Measurements from ENCODE around the gene FRAT1.

Gene FRAT1

DNA sequence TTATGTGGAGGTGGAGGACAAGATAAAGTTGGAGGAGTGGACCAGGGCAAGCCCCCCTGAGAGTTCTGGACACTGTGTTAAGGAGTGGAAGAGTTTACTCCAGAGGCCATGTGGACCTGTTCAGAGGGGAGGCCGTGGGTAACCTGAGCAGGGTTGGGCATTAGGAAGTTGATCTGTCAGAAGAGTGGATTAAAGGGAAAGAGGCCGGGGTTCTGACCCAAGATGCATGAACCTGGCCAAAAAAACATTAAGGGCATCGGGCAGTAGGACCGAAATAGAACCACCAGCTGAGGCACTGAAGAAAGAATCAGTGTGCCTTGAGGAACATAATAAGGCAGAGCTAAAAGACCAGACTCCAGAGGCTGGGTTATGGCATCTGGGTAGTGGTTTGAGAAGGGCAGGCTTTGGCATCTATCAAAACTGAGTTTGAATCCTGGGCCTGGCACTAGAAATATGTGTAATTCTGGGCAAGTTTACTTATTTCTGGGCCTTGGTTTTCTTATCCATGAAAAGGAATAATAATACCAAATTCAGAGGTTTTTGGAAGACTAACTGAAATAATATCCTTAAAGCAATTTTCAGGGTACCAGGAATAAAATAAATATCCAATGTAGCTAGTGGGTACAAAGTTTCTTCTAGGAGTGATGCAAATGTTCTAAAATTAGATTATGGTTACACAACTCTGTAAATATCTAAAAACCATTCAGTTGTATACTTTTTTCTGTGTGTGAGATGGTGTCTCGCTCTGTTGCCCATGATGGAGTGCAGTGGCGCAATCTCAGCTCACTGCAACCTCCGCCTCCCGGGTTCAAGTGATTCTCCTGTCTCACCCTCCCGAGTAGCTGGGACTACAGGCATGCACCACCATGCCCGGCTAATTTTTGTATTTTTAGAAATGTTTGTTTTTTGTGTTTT is 10.9 kb upstream of the FRAT1 start:
- no peak for DNase-seq

DNA sequence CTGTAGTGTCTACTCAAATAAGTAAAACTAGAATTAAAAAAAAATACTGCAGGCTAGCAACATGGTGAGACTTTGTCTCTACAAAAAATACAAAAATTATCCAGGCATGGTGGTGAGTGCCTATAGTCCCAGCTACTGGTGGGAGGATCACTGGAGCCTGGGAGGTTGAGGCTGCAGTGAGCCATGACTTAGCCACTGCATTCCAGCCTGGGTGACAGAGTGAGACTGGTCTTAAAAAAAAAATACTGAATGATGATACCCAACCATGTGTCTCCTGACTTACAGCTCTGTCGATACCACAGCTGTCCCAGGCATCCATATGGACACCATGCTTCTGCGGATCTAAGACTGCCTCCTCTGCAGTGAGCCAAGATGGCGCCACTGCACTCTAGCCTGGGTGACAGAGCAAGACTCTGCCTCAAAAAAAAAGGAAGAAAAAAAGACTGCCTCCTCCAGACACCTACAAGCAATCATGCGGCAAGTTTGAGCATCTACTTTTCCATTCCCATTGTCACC is 7.9 kb upstream of the FRAT1 start:
- no peak for DNase-seq

DNA sequence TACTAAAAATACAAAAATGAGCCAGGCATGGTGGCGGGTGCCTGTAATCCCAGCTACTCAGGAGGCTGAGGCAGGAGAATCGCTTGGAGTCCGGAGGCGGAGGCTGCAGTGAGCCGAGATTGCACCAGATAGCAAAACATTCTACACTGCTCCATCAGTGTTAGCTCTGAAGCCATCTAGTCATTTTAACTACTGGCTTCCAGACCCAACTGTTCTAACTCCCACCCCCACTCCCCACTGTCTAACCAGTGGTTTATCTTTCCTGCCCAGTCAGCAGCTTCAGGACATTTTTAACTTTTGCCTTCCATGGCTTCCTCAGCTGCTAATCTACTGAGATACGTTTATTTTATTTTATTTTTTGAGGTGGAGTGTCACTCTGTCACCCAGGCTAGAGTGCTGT is 6.2 kb upstream of the FRAT1 start:
- DNase-seq = no peak

DNA sequence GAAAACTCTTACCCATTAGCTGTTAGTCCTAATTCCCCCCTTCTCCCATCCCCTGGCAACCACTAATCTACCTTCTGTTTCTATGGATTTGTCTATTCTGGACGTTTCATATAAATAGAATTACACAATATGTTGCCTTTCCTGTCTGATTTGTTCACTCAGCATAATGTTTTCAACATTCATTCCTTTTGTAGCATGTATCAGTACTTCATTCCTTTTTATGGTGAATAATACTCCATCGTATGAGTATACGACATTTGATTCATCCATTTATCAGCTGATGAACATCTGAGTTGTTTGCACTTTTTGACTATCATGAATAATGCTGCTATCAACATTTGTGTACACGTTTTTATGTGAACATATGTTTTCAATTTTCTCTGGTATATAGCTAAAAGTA is 4.4 kb upstream of the FRAT1 start:
- DNase-seq = no peak

DNA sequence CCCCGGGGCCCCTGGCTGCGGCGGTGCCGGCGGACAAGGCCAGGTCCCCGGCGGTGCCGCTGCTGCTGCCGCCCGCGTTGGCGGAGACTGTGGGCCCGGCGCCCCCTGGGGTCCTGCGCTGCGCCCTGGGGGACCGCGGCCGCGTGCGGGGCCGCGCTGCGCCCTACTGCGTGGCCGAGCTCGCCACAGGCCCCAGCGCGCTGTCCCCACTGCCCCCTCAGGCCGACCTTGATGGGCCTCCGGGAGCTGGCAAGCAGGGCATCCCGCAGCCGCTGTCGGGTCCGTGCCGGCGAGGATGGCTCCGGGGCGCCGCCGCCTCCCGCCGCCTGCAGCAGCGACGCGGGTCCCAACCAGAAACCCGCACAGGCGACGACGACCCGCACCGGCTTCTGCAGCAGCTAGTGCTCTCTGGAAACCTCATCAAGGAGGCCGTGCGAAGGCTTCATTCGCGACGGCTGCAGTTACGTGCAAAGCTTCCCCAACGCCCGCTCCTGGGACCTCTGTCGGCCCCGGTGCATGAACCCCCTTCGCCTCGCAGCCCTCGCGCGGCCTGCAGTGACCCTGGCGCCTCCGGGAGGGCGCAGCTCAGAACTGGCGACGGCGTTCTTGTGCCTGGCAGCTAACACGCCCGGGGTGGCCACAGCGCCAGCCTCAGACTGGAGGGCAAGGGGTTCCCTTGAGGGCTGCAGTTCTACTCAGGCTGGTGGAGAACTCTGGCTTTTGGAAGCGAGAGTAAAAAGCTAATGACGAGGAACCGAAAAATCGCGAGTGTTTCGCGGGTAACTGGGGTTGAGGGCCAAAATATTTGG is 804 bp downstream of the FRAT1 start:
- DNase-seq = peak; percentile 21

DNA sequence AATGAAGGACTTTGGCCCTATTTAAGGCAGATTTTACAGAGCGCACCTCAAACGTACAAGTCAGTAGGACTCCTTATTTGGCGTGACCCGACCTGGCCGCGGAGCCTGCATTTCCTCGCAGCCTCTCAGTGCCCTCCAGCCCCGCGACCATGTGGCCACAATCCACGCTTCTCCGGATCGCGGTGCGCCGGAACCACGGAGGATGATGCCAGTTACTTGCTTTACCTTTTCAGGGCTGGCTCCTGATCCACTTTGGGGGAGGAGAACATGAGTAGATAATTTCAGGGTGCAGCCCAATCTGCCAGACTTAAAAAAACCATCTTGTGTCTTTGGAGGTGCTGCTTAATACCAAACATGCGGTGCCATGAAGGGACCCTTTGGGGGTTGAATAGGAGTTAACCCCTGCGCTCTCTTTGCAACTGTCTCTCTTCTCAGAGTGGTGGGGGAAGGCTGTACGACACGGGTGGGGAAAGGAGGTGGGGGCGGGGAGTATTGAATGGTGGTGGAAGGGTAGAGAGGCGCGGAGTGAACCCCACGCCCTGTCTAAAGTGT is 1.5 kb downstream of the FRAT1 start:
- DNase-seq = no peak

DNA sequence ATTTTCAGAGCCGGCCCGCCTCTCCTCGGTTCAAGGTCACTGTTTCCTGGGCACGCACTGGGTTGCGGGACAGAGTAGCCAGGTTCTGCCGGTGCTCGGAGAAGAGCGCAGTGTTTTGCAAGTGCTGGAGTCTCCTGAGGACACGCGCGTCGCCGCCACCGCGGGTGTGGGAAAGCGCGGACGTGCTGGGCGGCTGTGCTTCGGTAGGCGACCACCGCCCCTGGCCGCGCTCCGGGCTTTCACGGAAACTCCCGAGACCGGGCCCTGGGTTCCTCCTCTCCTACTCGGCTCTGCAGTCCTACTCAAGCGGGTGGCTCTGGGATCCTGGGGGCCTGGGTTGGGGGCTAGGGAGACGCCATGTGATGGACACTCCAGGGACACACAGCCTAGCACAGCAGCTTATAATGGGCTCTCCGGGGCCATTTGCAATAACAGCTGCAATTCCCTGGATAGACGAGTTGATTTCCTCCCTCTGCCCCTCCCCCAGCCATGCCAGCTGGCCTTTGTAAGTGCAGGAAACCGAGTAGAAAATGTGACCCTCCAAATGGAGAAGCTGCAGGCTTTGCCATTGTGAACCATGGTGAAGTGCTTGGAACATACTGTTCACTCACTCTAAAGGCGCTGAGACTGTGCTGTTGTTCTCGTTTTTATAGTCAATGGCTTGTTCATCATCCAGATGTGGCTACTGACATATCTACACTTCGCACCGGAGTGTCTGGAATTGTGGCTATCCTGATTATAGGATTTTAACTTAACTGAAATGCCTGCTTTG is 2.1 kb downstream of the FRAT1 start:
- no peak for DNase-seq

DNA sequence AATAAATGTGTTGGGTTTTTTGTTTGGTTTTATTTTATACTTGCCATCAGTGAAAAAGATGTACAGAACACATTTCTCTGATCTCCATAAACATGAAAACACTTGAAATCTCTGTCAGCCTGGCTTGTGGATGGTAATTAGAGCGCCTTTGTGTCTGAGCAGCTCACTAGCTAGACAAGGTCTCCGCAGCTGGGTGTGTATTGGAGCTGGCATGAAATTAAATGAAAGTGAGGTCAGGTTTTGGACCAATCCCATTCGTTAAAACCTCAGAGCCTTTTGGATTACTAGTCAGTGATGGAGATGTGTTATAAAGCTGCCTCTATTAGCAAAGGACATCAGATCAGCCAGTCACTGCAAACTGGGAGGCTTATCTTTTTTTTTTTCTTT is 2.7 kb downstream of the FRAT1 start:
- no peak for DNase-seq

DNA sequence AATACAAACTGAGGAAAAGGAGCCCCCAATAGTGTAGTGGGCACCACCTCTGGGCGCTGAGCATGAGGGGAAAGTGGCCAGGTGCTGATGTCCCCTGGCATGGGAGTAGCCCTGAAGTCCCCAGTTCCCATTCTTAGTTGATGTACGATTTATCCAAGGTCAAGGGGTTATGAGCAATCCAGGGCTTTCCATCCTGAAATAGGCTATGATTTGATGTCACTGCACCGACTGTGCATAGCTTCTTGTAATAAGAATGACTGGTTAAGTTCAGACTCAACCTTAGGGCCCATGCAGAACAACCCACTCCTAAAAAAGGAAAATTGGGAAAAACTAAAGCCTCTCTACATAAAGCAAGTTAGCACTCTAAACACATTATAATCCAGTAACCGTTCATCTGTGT is 4.4 kb downstream of the FRAT1 start:
- DNase-seq = no peak

DNA sequence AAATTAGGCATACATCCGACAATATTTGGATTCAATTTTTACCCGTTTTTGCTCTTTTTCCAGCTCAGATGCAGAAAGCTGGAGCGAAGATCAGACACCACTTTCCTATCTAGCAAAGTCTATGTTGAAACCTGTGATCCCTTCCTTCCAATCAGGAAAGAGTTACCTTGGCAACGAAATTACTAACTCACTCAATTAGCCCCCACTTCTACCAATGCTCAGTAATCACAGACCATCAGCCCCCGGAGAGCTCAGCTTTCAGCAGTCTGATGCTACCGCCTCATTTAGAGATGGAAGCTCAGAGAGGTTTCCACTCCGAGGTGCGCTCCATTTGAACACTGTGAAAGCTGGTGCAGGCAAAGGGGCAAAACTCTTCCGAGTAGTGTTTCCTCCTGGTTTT is 6.7 kb downstream of the FRAT1 start:
- DNase-seq = no peak

DNA sequence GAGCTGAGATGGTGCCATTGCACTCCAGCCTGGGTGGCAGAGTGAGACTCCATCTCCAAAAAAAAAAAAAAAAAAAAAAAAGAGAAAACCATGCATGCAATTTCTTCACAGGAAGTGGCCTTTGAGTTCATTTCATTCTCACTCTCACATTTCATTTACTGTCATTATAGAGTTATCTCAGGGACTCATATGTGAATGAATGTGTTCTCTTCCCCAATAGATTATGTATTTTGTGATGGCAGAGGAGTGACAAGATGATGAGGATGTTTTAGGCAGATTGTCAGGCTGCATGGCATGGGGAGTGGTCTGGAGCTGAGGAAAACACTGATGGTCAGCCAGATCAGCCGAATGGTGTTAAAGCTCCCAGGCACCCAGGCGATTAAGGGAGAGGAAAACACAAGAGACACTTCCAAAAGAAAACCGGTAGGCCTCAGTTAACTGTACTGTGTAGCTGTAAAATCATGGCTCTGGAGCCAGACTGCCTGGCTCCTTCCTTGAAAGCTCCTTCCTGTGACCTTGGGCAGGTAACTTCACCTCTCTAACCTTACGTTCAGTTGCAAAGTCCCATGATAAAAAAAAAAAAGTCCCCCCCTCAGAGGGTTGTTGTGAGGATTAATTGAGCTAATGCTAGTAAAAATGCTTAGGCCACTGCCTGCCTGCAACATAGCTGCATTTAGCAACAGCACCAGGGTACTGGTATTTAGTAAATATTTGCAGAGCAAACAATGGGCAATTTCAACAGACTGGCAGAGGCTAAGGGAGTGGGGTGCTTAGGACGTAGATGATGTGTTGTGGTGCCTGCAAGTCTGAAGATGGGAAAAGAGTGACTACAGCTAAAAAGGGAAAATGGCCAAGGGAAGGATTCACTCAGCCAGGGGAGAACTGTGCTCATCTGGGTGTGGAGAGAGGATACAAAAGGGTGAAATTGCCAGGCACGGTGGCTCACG is 8.6 kb downstream of the FRAT1 start:
- no peak for DNase-seq

DNA sequence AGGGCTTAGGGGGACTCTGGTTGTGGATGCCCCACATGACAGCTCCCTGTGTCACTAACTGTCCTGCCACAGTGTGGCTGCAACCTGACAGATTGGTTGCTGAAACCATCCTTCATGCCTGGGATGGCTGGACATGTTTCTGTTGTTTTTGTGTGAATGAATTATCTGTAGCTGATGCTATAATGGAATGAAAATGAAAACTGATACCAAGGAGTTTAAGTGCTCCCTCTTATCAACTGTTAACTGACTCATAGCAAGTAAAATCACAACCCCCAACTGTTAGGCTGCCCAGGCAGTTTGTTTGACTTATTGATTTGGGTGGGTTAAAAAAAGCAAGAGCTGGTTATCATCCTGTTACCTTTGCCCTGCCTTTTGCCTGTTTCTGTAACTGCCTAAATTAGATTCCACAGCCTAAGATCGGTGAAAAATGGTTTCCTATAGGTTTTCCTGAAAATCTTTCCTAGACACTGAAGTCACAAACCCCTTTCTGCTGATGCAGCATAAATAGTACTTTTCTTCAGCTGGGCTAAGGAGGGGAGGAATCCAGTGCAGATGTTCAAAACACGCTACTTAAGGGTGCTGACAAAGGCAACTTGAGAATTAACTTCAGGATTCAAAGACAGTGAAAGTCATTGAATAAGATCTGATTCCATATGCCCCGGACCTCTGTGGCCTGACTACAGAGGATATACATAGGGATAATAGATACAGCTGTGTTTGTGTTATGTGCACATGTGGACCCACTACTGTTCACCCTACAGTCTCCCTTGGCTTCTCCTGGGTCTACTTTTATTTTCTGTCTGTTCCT is 9.8 kb downstream of the FRAT1 start:
- DNase-seq = no peak

DNA sequence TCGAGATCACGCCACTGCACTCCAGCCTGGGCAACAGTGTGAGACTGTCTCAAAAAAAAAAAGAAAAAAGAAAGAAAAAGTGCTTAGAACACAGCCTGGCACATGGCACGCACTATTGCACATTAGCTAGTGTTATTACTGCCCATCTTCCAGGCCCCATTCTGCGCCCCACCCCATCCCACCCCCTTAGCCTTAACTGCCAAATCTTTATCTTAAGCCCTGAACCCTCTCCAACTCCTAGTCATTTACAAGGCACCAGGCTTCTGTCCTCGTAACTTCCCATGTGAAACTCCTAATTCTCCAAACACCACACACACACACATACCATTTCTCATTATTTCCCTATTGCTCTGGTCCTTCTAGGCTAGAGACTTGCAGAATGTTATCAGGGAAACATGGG is 10.7 kb downstream of the FRAT1 start:
- no peak for DNase-seq

DNA sequence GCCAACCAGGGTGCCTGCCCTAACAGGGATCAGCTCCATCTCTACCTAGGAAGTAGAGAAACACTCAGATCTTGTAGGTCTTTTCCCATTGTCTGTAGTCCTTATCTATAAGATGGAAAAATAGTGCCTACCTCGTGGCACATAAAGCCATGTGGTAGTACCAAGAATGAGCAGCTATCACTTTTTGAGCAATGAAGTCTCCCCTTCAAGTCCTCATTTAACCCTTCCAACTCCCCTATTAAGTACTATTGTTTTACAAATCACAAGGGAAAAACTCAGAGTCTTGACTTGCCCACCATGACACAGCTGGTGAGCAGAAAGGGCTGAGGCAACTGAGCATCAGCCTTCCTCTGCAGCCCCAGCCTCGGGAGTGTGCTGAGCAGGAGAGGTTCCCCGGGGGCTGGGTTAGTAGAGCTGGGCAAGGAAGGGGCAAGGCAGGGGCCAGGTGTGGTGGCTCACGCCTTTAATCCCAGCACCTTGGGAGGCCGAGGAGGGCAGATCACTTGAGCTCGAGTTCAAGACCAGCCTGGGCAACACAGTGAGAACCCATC is 12.2 kb downstream of the FRAT1 start:
- DNase-seq = no peak

DNA sequence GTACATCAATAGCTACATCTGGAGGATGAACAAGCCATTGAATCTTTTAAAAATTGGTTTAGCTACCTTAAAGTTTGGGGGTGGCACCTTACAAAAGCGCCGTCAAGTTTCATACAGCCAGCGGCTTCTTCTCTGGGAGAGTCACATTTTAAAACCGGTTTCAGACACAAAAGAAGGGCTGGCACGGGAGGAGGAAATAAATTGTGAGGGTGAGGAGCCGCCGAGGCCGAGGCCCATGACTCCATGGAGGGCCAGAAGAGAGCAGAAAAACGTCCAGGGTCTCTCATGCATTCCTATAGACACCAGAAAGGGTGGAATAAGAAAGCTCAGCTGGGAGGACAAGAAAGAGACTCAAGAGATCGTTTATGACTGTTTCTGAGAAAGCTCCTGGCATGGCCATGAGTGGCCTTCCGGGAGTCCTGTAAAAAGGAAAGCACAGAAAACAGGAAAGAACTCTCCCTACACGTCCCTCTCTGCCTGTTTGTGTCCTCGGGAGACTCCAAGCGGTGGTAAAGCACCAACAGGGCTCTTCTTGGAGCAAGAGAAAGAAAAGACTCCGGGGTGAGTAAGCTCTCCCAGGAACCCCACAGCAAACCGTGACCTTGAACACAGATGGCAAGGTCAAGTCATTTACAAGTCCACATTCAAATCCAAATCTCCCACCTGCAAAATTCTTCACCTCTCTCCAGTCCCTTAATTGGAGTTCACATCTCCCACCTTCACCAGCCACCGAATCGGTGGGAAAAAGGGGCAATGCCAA is 13.7 kb downstream of the FRAT1 start:
- peak; percentile 76 for DNase-seq

DNA sequence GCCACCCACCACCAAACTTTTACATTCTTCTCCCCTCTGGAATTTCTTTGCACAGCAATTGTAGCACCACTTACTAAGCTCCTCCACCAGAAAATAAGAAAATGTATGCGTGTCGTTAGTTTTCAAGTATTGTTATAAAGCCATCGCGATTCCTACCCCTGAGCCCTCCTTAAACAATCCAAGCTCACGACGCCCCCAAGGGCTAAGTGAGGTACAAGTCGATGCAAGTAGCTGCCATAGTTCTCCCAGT is 14.2 kb downstream of the FRAT1 start:
- DNase-seq = peak; percentile 36

DNA sequence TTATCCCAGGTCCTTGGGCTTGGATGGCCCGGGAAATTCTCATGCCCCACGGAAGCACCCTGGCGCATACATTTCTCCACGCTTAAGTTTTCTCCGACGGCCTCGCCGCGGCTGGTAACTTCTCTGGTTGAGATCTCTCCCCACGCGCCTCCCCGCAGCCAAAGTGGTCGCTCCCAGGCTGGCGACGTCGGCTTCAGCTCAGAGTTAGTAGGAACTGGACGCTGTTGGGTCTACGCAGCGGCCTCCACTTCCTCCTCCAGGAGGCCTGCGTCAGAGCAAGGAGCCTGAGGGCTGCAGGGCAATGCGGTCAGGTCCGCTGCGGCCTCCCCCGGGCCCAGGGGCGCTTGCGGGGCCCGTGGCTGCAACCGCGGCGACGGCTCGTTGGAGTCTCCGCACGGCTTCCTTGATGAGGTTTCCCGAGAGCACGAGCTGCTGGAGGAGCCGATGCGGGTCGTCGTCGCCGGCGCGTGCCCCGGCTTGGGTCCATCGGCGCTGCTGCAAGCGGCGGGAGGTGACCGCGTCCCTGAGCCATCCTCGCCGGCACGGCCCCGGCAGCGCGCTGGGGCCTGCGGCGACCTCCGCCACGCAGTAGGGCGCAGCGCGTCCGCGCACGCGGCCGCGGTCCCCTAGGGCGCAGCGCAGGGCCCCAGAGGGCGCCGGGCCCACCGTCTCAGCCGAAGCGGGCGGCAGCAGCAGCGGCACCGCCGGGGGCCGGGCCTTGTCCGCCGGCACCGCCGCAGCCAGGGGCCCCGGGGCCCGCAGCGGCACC is 14.7 kb downstream of the FRAT1 start:
- DNase-seq = peak; percentile 25

DNA sequence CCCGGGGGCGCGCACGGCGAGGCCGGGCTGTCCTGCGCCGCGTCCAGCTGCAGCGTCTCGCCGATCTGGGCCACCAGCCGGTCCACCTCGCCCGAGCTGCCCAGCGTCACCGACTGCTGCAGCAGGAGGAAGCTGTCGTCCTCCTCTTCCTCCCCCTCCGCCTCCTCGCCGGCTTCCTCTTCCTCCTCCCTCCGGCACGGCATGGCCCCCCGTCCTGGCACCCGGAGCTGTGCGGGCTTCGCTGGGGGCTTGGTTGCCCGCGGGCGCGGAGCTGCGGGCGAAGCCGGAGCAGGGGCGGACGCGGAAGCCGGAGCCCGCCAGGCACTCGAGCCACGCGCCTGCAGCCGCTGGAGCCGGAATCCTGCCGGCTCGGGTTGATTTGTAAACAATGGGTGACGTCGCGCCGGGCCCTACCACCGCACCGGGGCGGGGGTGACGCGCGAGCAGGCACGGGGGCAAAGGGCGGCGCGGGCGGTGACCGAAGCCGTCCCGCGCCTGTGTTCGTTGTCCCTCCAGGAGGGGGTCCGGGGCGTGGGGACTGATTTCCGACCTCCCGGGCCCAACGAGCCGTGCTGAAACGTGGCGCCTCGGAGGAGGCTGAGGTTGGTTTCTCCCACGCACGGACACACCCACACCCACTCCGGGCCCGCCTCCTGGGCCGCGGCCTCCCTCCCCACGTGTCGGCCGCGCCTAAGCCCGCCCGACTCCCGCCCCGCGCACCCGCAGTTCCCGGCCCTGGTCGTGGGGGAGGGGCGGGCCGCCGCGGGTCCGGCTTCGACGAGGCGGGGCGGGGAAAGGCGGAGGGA is 15.5 kb downstream of the FRAT1 start, which contains the start of gene FRAT2:
TSS of gene FRAT2 (minus strand) at position 360 of the 806 bp plus-strand sequence. CDS start at position 203, 157 bp downstream.
- DNase-seq = peak; percentile 93

Data from fibroblast of skin of scalp (primary cell).